SK-N-SH (cell line): ENCODE measurements around the gene TMEM117. TPM values are rescaled to one million over a fixed set of nuclear protein-coding genes. Genes with fewer than 3 reads are reported as not detected.

Experiments
- CTCF ChIA-PET: fragments of 300-600, 350-600 bp; formaldehyde crosslinking; extraction: SDS; loops from one replicate; lab custom pipeline; 2021; lab: Yijun Ruan, JAX
- POLR2A ChIA-PET: fragments of 350-600 bp; sonication (Branson Sonifier 250); formaldehyde crosslinking; extraction: SDS; loops from one replicate; lab custom pipeline; 2020; ENCODE audit warnings: antibody characterized with exemption, inconsistent platforms; lab: Yijun Ruan, JAX
- DNase-seq: peaks from one replicate; pipeline ENCODE4 v3.0.0; 2012
- H2AFZ ChIP-seq: fragments of 200-600 bp; sonication (generic); 2 replicates; pipeline ENCODE4 v1.8.1; 2016; ENCODE audit warnings: antibody characterized with exemption, mild to moderate bottlenecking, low read depth
- H3F3A ChIP-seq: fragments of 200-600 bp; sonication (generic); replicated peaks from 2 replicates; pipeline ENCODE3; 2016; ENCODE audit warnings: antibody characterized with exemption, mild to moderate bottlenecking; ENCODE audit not compliant: insufficient read depth
- H3K27ac ChIP-seq, 2 experiments: fragments of 200-500 bp in 1 of 2; fragments of 200-600 bp in 1 of 2; sonication (Bioruptor generic) in 1 of 2; sonication (generic), shearing (Covaris generic) in 1 of 2; 2 replicates each; pipeline versions ENCODE4 v1.5.1 to v1.6.1; 2014 to 2016; ENCODE audit warnings: low read depth in 2 of 2, inconsistent platforms in 1 of 2, low read length in 1 of 2, mild to moderate bottlenecking in 1 of 2, mixed read lengths in 1 of 2
- H3K27me3 ChIP-seq: fragments of 200-600 bp; sonication (generic), shearing (Covaris generic); 2 replicates; pipeline ENCODE4 v1.6.1; 2016; ENCODE audit warnings: mixed run types; ENCODE audit not compliant: insufficient read depth
- H3K36me3 ChIP-seq, 2 experiments: fragments of 200-500 bp in 1 of 2; fragments of 200-600 bp in 1 of 2; sonication (Bioruptor generic) in 1 of 2; sonication (generic) in 1 of 2; replicated peaks in 1 of 2; 2 replicates each; pipeline versions ENCODE3 to v1.5.1; 2014 to 2016; ENCODE audit warnings: low read length in 1 of 2, mild to moderate bottlenecking in 1 of 2; ENCODE audit not compliant: insufficient read depth in 2 of 2, control insufficient read depth in 1 of 2
- H3K4me1 ChIP-seq, 2 experiments: fragments of 200-500 bp in 1 of 2; fragments of 200-600 bp in 1 of 2; sonication (Bioruptor generic) in 1 of 2; sonication (generic), shearing (Covaris generic) in 1 of 2; 2 replicates each; pipeline versions ENCODE4 v1.5.1 to v1.6.1; 2014 to 2016; ENCODE audit warnings: low read depth in 1 of 2, low read length in 1 of 2, mixed run types in 1 of 2; ENCODE audit not compliant: insufficient read depth in 2 of 2, control insufficient read depth in 1 of 2
- H3K4me2 ChIP-seq: fragments of 200-600 bp; sonication (generic), shearing (Covaris generic); 2 replicates; pipeline ENCODE4 v1.6.1; 2017; ENCODE audit warnings: mixed run types
- H3K4me3 ChIP-seq, 2 experiments: fragments of 200-500 bp in 1 of 2; fragments of 200-600 bp in 1 of 2; sonication (Bioruptor generic) in 1 of 2; sonication (generic), shearing (Covaris generic) in 1 of 2; 2 replicates each; pipeline versions ENCODE4 v1.5.1 to v1.8.1; 2014 to 2016; ENCODE audit warnings: low read depth in 2 of 2, inconsistent platforms in 1 of 2, low read length in 1 of 2, mild to moderate bottlenecking in 1 of 2, mixed read lengths in 1 of 2, moderate library complexity in 1 of 2
- H3K79me2 ChIP-seq: fragments of 200-600 bp; sonication (generic); 2 replicates; pipeline ENCODE4 v1.8.1; 2017; ENCODE audit warnings: mild to moderate bottlenecking; ENCODE audit not compliant: insufficient read depth
- H3K9ac ChIP-seq: fragments of 200-600 bp; sonication (generic); 2 replicates; pipeline ENCODE4 v1.6.1; 2017; ENCODE audit warnings: mixed run types
- H3K9me2 ChIP-seq: fragments of 200-600 bp; sonication (generic); 2 replicates; pipeline ENCODE4 v1.6.1; 2017; ENCODE audit warnings: mixed run types
- H3K9me3 ChIP-seq: fragments of 200-600 bp; sonication (generic); 2 replicates; pipeline ENCODE4 v1.6.1; 2017; ENCODE audit warnings: mixed run types, mild to moderate bottlenecking, moderate library complexity
- H4K20me1 ChIP-seq: fragments of 200-600 bp; sonication (generic); 2 replicates; pipeline ENCODE4 v1.6.1; 2017; ENCODE audit warnings: mild to moderate bottlenecking, mixed run types; ENCODE audit not compliant: insufficient read depth
- FOSL2 ChIP-seq: IDR thresholded peaks from 2 replicates; pipeline ENCODE4 v1.4.0; 2012; ENCODE audit warnings: low read depth, mild to moderate bottlenecking, moderate library complexity, borderline replicate concordance
- FOXJ3 ChIP-seq: sonication (generic); formaldehyde crosslinking; IDR thresholded peaks from 2 replicates; pipeline ENCODE4 v1.5.1; 2020; ENCODE audit warnings: mild to moderate bottlenecking, missing genetic modification reagents
- GABPA ChIP-seq: IDR thresholded peaks from 2 replicates; pipeline ENCODE4 v1.4.0; 2012; ENCODE audit warnings: low read depth, mild to moderate bottlenecking
- JUND ChIP-seq: IDR thresholded peaks from 2 replicates; pipeline ENCODE4 v1.4.0; 2012
- POLR2AphosphoS5 ChIP-seq: IDR thresholded peaks from 2 replicates; pipeline ENCODE4 v1.6.1; 2012; ENCODE audit warnings: low read depth, low read length
- RCOR1 ChIP-seq: fragments of 150-350 bp; IDR thresholded peaks from 2 replicates; pipeline ENCODE4 v1.6.1; 2017; ENCODE audit warnings: antibody characterized with exemption, low read length
- RFX5 ChIP-seq: IDR thresholded peaks from 2 replicates; pipeline ENCODE4 v1.6.1; 2012; ENCODE audit warnings: mild to moderate bottlenecking, improper control_type of control experiment, low read length
- SIN3A ChIP-seq: IDR thresholded peaks from 2 replicates; pipeline ENCODE4 v1.6.1; 2012; ENCODE audit warnings: low read depth, mild to moderate bottlenecking, low read length, moderate library complexity, borderline replicate concordance
- SMC3 ChIP-seq: IDR thresholded peaks from 2 replicates; pipeline ENCODE4 v1.6.1; 2012; ENCODE audit warnings: low read depth, low read length, improper control_type of control experiment
- WGBS: methylation state at CpG from one replicate; pipeline ENCODE4 v1.1.6; 2017; ENCODE audit warnings: low lambda C conversion rate; 5-methylcytosine and 5-hydroxymethylcytosine counted together
- polyA plus RNA-seq, 3 experiments: library from polyadenylated mRNA; depleted of rRNA; stranded (reverse); fragments of >200 nt; gene quantifications; 2 replicates each; pipeline ENCODE4 v1.2.3, GENCODE V29; 2012
- TF ChIP-seq, protein P1 (sequence below): IDR thresholded peaks from 2 replicates; pipeline ENCODE4 v1.4.0; 2012; ENCODE audit warnings: low read depth, borderline replicate concordance
- TF ChIP-seq, protein P2 (sequence below): IDR thresholded peaks from 2 replicates; pipeline ENCODE4; 2012
- TF ChIP-seq, protein P3 (sequence below): fragments of 200-600 bp; sonication (generic); IDR thresholded peaks from 2 replicates; pipeline ENCODE4 v1.6.1; 2017; ENCODE audit warnings: antibody characterized with exemption, mild to moderate bottlenecking, moderate library complexity

TMEM117 gene
- polyA plus RNA-seq, 1 of the 3 experiments (the other 2 are of a cell fraction): 0.81 TPM

DNA sequence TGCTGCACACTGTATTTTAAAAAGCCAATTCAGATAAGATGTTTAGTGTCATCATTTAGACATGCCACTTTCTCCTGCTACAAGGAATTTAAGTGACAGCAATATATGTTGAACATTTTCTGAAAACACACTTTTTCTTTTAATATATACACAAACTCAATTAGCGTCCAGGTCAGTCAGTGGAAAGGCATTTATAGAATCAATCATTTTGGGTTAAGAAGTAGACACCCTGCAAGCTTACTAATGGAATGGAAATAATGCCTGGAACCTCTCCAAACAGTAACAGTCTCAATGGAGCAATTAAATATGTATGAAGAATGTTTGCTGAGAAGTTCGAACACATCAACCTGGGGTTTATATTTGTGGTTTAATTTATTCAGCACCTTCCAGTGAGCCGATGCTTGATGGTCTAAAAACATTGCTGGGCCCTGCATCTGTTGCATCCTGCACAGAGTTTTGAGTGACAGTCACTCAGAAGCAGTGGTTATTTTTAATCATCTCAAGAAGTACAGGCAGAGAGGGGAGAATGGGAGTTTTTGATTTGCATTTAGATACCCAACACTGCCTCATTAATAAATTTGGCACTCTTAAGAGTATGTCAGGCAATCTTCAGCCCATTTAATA lies 410.7 kb downstream of the TMEM117 start:
- H3K36me3 ChIP-seq: no peaks in the 10 kb centered on the region
- no peaks in the 10 kb centered on the region for H3K79me2 ChIP-seq
- H3K9ac ChIP-seq: no peak overlapping the region
- no peak overlapping the region for H3K27ac ChIP-seq
- H3K9me2 ChIP-seq: no peaks in the 10 kb centered on the region
- H3K9me3 ChIP-seq: no peaks in the 10 kb centered on the region
- no peak for DNase-seq
- H3K4me1 ChIP-seq: no peaks in the 10 kb centered on the region
- H3K27me3 ChIP-seq: no peaks in the 10 kb centered on the region
- WGBS: 43% methylated on average over 3 of the region's 3 CpGs
- TF ChIP-seq FOXJ3 (CRISPR knock-in tag) (no peak), SMC3 (no peak), POLR2AphosphoS5 (no peak), RCOR1 (no peak), GABPA (no peak), JUND (no peak), RFX5 (no peak), FOSL2 (no peak), SIN3A (no peak)
- TF ChIP-seq, protein P1, sequence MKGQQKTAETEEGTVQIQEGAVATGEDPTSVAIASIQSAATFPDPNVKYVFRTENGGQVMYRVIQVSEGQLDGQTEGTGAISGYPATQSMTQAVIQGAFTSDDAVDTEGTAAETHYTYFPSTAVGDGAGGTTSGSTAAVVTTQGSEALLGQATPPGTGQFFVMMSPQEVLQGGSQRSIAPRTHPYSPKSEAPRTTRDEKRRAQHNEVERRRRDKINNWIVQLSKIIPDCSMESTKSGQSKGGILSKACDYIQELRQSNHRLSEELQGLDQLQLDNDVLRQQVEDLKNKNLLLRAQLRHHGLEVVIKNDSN: no peak
- CTCF ChIA-PET: interaction anchor here (0.6 kb wide), 2 partner anchors 153 to 364 kb away, joined by 3 read pairs; no protein-coding TSS in a partner anchor
- no peak overlapping the region for H3K4me2 ChIP-seq
- H3K4me3 ChIP-seq: peak overlapping the region in 1 of 2 experiments; percentile 9; a peak in 1 of 4 replicates
- POLR2A ChIA-PET: no interaction called here
- no peaks in the 10 kb centered on the region for H4K20me1 ChIP-seq
- H3F3A ChIP-seq: no peaks in the 10 kb centered on the region
- H2AFZ ChIP-seq: no peak overlapping the region

DNA sequence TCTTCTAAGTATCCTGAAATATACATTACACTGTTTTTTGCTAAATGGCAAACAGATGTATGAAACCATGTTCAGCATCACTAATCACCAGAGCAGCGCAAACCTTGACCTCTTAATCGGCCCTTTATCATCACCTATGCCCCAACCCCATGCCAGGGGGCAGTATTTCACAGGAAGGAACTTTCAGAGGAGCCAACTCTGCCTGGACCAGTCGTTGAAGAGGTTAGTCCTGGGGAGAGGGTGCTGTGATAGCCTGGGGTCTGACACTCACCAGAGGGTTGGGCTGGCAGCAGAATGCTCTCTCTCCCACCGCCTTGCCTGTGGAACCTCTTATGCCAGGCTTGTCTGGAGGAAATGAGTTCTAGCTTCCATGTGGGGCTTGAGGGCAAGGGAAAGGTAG lies 411.7 kb downstream of the TMEM117 start:
- no peaks in the 10 kb centered on the region for H3F3A ChIP-seq
- H4K20me1 ChIP-seq: no peaks in the 10 kb centered on the region
- H3K4me2 ChIP-seq: no peak overlapping the region
- ChIA-PET CTCF (interaction anchor here (1.1 kb wide), 1 partner anchor 626 kb away, joined by 3 read pairs; no protein-coding TSS in a partner anchor), POLR2A (no interaction called here)
- peak; percentile 3 for DNase-seq
- no peaks in the 10 kb centered on the region for H3K27me3 ChIP-seq
- no peak overlapping the region; a peak in 1 of 4 replicates for H3K4me3 ChIP-seq
- H2AFZ ChIP-seq: no peak overlapping the region
- H3K36me3 ChIP-seq: no peaks in the 10 kb centered on the region
- no peaks in the 10 kb centered on the region for H3K9me3 ChIP-seq
- H3K27ac ChIP-seq: no peak overlapping the region
- no peak overlapping the region for H3K9ac ChIP-seq
- no peaks in the 10 kb centered on the region for H3K9me2 ChIP-seq
- no peaks in the 10 kb centered on the region for H3K4me1 ChIP-seq
- 55% methylated on average over 3 of the region's 4 CpGs for whole genome bisulfite sequencing
- TF ChIP-seq, protein P2, sequence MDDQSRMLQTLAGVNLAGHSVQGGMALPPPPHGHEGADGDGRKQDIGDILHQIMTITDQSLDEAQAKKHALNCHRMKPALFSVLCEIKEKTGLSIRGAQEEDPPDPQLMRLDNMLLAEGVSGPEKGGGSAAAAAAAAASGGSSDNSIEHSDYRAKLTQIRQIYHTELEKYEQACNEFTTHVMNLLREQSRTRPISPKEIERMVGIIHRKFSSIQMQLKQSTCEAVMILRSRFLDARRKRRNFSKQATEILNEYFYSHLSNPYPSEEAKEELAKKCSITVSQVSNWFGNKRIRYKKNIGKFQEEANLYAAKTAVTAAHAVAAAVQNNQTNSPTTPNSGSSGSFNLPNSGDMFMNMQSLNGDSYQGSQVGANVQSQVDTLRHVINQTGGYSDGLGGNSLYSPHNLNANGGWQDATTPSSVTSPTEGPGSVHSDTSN: no peak
- TF ChIP-seq, protein P3, sequence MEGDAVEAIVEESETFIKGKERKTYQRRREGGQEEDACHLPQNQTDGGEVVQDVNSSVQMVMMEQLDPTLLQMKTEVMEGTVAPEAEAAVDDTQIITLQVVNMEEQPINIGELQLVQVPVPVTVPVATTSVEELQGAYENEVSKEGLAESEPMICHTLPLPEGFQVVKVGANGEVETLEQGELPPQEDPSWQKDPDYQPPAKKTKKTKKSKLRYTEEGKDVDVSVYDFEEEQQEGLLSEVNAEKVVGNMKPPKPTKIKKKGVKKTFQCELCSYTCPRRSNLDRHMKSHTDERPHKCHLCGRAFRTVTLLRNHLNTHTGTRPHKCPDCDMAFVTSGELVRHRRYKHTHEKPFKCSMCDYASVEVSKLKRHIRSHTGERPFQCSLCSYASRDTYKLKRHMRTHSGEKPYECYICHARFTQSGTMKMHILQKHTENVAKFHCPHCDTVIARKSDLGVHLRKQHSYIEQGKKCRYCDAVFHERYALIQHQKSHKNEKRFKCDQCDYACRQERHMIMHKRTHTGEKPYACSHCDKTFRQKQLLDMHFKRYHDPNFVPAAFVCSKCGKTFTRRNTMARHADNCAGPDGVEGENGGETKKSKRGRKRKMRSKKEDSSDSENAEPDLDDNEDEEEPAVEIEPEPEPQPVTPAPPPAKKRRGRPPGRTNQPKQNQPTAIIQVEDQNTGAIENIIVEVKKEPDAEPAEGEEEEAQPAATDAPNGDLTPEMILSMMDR: peak; percentile 26; the same call in 1 of the 2 replicates
- TF ChIP-seq, all 33 proteins: peak for 1
- H3K79me2 ChIP-seq: no peaks in the 10 kb centered on the region
